ENCODE results near the gene TFDP2. TPM values are rescaled to one million over a fixed set of nuclear protein-coding genes. Genes with fewer than 3 reads are reported as not detected.

The TFDP2 gene
- total RNA-seq, 2 donors from 2014 or later = 62.7 to 76.4 TPM

DNA sequence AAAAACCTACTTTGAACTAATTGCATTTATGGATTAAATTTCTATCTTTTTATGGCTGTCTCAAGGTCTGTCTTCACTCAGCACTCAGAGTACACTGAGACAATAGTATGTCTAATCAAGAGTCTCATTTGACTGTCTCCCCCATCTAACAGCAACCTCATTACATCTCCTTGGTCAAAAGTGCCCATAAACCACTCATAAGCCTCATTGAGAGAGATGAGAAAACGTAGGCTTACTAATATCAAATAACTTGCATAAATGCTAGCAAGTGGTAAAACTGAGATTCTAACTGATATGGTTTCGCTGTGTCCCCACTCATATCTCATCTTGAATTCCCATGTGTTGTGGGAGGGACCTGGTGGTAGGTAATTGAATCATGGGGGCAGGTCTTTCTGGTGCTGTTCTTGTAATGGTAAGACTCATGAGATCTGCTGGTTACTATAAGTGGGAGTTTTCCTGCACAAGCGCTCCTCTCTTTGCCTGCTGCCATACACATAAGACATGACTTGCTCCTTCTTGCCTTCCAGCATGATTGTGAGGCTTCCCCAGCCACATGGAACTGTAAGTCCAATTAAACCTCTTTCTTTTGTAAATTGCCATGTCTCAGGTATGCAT, 113.9 kb downstream of the TFDP2 start:
- Histone ChIP-seq H3K36me3 (ENCODE audit: control insufficient read depth, insufficient read depth, low read length) (no peaks in the 10 kb centered on the region), H3K9me3 (ENCODE audit: control insufficient read depth, low read length) (no peaks in the 10 kb centered on the region), H3K4me1 (ENCODE audit: control insufficient read depth, insufficient read depth, low read length) (no peaks in the 10 kb centered on the region), H3K27me3 (ENCODE audit: control insufficient read depth, insufficient read depth, low read length, poor library complexity, severe bottlenecking) (no peaks in the 10 kb centered on the region), H3K4me3 (ENCODE audit: low read length) (no peak overlapping the region), H3K27ac (ENCODE audit: low read depth, low read length) (no peak overlapping the region), H3K9ac (ENCODE audit: extremely low read depth, low read length, poor library complexity, severe bottlenecking) (no peak overlapping the region)
- no peaks in the 10 kb centered on the region for H3K36me3 Mint-ChIP-seq (ENCODE audit: low read depth)
- DNase-seq = no peak
- no peak overlapping the region for H3K4me3 Mint-ChIP-seq
- WGBS, 2 experiments (ENCODE audit: insufficient coverage in 1 of 2, insufficient read length in 1 of 2) = 97 to 100% methylated on average over 2 to 3 of the region's 3 CpGs
- peaks cover 2% of the 10 kb centered on the region for H3K9me3 Mint-ChIP-seq
- H3K27me3 Mint-ChIP-seq (ENCODE audit: insufficient read depth) = no peaks in the 10 kb centered on the region
- TF ChIP-seq, protein P1, sequence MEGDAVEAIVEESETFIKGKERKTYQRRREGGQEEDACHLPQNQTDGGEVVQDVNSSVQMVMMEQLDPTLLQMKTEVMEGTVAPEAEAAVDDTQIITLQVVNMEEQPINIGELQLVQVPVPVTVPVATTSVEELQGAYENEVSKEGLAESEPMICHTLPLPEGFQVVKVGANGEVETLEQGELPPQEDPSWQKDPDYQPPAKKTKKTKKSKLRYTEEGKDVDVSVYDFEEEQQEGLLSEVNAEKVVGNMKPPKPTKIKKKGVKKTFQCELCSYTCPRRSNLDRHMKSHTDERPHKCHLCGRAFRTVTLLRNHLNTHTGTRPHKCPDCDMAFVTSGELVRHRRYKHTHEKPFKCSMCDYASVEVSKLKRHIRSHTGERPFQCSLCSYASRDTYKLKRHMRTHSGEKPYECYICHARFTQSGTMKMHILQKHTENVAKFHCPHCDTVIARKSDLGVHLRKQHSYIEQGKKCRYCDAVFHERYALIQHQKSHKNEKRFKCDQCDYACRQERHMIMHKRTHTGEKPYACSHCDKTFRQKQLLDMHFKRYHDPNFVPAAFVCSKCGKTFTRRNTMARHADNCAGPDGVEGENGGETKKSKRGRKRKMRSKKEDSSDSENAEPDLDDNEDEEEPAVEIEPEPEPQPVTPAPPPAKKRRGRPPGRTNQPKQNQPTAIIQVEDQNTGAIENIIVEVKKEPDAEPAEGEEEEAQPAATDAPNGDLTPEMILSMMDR (conservative IDR thresholded peaks at IDR 0.05) = no peak
- peaks cover 7% of the 10 kb centered on the region for H3K4me1 Mint-ChIP-seq
- H3K27ac Mint-ChIP-seq = no peak overlapping the region

DNA sequence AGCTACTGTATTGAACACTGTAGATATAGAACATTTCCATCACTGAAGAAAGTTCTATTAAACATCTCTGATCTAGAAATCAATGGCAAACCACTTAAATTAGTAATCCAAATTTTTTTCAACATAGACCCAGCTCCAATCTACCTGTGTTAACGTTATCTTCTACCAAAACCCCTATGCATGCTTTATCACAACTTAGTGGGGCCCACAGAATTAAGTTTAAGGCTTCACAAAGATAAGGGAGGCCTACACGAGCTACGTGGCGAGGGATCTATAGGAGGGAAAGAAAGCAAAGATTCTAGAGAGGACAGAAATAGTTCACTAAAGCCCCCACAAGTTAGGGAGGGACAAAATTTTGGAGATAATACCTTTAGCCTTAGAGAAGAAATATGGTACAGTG, 116.1 kb downstream of the TFDP2 start:
- Histone ChIP-seq H3K27me3 (ENCODE audit: control insufficient read depth, insufficient read depth, low read length, poor library complexity, severe bottlenecking) (no peaks in the 10 kb centered on the region), H3K9ac (ENCODE audit: extremely low read depth, low read length, poor library complexity, severe bottlenecking) (no peak overlapping the region), H3K9me3 (ENCODE audit: control insufficient read depth, low read length) (no peaks in the 10 kb centered on the region), H3K4me3 (ENCODE audit: low read length) (no peak overlapping the region), H3K4me1 (ENCODE audit: control insufficient read depth, insufficient read depth, low read length) (no peaks in the 10 kb centered on the region), H3K27ac (ENCODE audit: low read depth, low read length) (no peak overlapping the region), H3K36me3 (ENCODE audit: control insufficient read depth, insufficient read depth, low read length) (no peaks in the 10 kb centered on the region)
- Mint-ChIP-seq H3K27ac (no peak overlapping the region), H3K9me3 (peaks cover 2% of the 10 kb centered on the region), H3K27me3 (ENCODE audit: insufficient read depth) (no peaks in the 10 kb centered on the region), H3K4me3 (no peak overlapping the region), H3K36me3 (ENCODE audit: low read depth) (no peaks in the 10 kb centered on the region), H3K4me1 (peaks cover 14% of the 10 kb centered on the region)
- no peak for DNase-seq
- 79% methylated on average over 4 of the region's 4 CpGs; no CpG with 5 or more reads in 1 of the 2 experiments for WGBS, 2 experiments (ENCODE audit: insufficient coverage in 1 of 2, insufficient read length in 1 of 2)
- TF ChIP-seq, protein P1 (conservative IDR thresholded peaks at IDR 0.05) = no peak

DNA sequence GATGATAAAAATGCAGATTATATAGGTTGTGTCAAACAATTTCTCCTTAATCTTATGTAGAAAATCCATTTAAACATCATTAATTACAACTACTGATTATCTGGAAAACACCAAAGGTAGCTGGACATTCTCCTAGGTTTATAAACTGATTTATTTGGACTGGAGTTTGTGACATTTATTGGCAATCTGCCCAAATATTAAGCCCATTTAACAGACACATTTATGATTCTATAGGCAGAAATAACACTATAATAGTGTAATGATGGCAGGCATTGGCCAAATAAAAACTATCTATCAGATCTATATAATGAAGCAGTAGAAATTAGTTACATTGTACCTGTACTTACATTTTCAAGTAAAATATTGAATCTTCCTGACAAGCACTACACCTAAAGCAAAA, 117.8 kb downstream of the TFDP2 start:
- Mint-ChIP-seq H3K9me3 (peaks cover 2% of the 10 kb centered on the region), H3K27ac (no peak overlapping the region), H3K36me3 (ENCODE audit: low read depth) (no peaks in the 10 kb centered on the region), H3K4me3 (no peak overlapping the region), H3K27me3 (ENCODE audit: insufficient read depth) (no peaks in the 10 kb centered on the region), H3K4me1 (peaks cover 19% of the 10 kb centered on the region)
- DNase-seq = no peak
- Histone ChIP-seq H3K27ac (ENCODE audit: low read depth, low read length) (no peak overlapping the region), H3K36me3 (ENCODE audit: control insufficient read depth, insufficient read depth, low read length) (no peaks in the 10 kb centered on the region), H3K9ac (ENCODE audit: extremely low read depth, low read length, poor library complexity, severe bottlenecking) (no peak overlapping the region), H3K4me3 (ENCODE audit: low read length) (no peak overlapping the region), H3K27me3 (ENCODE audit: control insufficient read depth, insufficient read depth, low read length, poor library complexity, severe bottlenecking) (no peaks in the 10 kb centered on the region), H3K9me3 (ENCODE audit: control insufficient read depth, low read length) (no peaks in the 10 kb centered on the region), H3K4me1 (ENCODE audit: control insufficient read depth, insufficient read depth, low read length) (no peaks in the 10 kb centered on the region)
- TF ChIP-seq, protein P1 (conservative IDR thresholded peaks at IDR 0.05) = no peak

Data from endodermal cell (in vitro differentiated cells).